K562 (cell line): ENCODE results near the gene TBXA2R.

Source experiments
- ASH1L ChIP-seq: fragments of 450-650 bp; IDR thresholded peaks from 2 replicates; pipeline ENCODE4 v1.6.1; 2018; ENCODE audit warnings: borderline replicate concordance, mild to moderate bottlenecking, low read depth; ENCODE audit not compliant: partially characterized antibody
- CEBPZ ChIP-seq: fragments of 150-350 bp; IDR thresholded peaks from 2 replicates; pipeline ENCODE4 v1.6.1; 2014; ENCODE audit warnings: low read depth, mild to moderate bottlenecking, low read length, borderline replicate concordance
- CREM ChIP-seq: IDR thresholded peaks from 2 replicates; pipeline ENCODE4 v1.6.1; 2014; ENCODE audit warnings: antibody characterized with exemption, low read depth
- CTCF ChIP-seq, 3 experiments: IDR thresholded peaks in 2 of 3; conservative IDR thresholded peaks in 1 of 3; 2 replicates each; pipeline ENCODE4 v1.5.1; 2011 to 2012; ENCODE audit warnings: low read length in 3 of 3, mild to moderate bottlenecking in 3 of 3, control low read depth in 2 of 3, improper control_type of control experiment in 1 of 3, inconsistent platforms in 1 of 3, low read depth in 1 of 3, mixed read lengths in 1 of 3, moderate library complexity in 1 of 3; ENCODE audit not compliant: insufficient read depth in 2 of 3
- EZH2 ChIP-seq: IDR thresholded peaks from 2 replicates; pipeline ENCODE4 v1.6.1; 2012; ENCODE audit warnings: low read depth, mild to moderate bottlenecking, inconsistent platforms, low read length, borderline replicate concordance
- FOSL1 ChIP-seq: fragments of 200-800 bp; sonication (Bioruptor generic); conservative IDR thresholded peaks from 2 replicates; pipeline ENCODE4 v1.6.1; 2016; ENCODE audit warnings: missing genetic modification characterization, missing compliant biosample characterization
- MTA1 ChIP-seq: fragments of 450-650 bp; IDR thresholded peaks from 2 replicates; pipeline ENCODE4 v1.6.1; 2017; ENCODE audit warnings: borderline replicate concordance
- NFRKB ChIP-seq: fragments of 450-650 bp; IDR thresholded peaks from 2 replicates; pipeline ENCODE4 v1.6.1; 2016; ENCODE audit warnings: low read depth
- NONO ChIP-seq, 2 experiments: fragments of 200-400 bp in 1 of 2; fragments of 450-650 bp in 1 of 2; formaldehyde crosslinking in 1 of 2; IDR thresholded peaks; 2 replicates each; pipeline ENCODE4 v1.6.1; 2017; ENCODE audit warnings: low read depth in 2 of 2, mild to moderate bottlenecking in 2 of 2, moderate library complexity in 2 of 2, low read length in 1 of 2
- POLR2A ChIP-seq: fragments of 450-650 bp; conservative IDR thresholded peaks from 2 replicates; pipeline ENCODE4 v1.6.1; 2016
- POLR2AphosphoS5 ChIP-seq: IDR thresholded peaks from 2 replicates; pipeline ENCODE4 v1.6.1; 2011; ENCODE audit warnings: mild to moderate bottlenecking, low read depth, low read length, moderate library complexity; ENCODE audit not compliant: control insufficient read depth, insufficient read depth
- RAD21 ChIP-seq, 2 experiments: fragments of 250-450 bp in 1 of 2; fragments of 450-650 bp in 1 of 2; sonication (Bioruptor Pico) in 1 of 2; formaldehyde crosslinking in 1 of 2; IDR thresholded peaks in 1 of 2; conservative IDR thresholded peaks in 1 of 2; 2 replicates each; pipeline versions ENCODE4 v1.4.0 to v1.8.0; 2020 to 2022; ENCODE audit warnings: mild to moderate bottlenecking in 2 of 2, moderate library complexity in 1 of 2
- RB1 ChIP-seq: fragments of 450-650 bp; IDR thresholded peaks from 2 replicates; pipeline ENCODE4 v1.6.1; 2017; ENCODE audit warnings: low read depth, mild to moderate bottlenecking
- ZFP1 ChIP-seq: fragments of 450-650 bp; formaldehyde crosslinking; IDR thresholded peaks from 2 replicates; pipeline ENCODE4 v1.4.0; 2020; ENCODE audit warnings: mild to moderate bottlenecking, mixed read lengths

GRCh38 chr19:3641515-3642269 lies 35.0 kb upstream of the TBXA2R start:
- TF ChIP-seq POLR2AphosphoS5, result no peak
- TF ChIP-seq EZH2, result no peak
- no peak for TF ChIP-seq NFRKB
- TF ChIP-seq CEBPZ, result no peak
- no peak for TF ChIP-seq CREM
- no peak for TF ChIP-seq NONO (IDR thresholded peaks at IDR 0.05; ENCODE audit: low read depth in 2 of 2, low read length in 1 of 2)
- no peak for TF ChIP-seq FOSL1 (tag)
- no peak for TF ChIP-seq RAD21 (CRISPR knock-in tag; conservative IDR thresholded peaks at IDR 0.05 in 1 of 2, IDR thresholded peaks at IDR 0.05 in 1 of 2)
- TF ChIP-seq ZFP1 (CRISPR knock-in tag), result no peak
- TF ChIP-seq MTA1, result no peak
- no peak for TF ChIP-seq POLR2A
- no peak for TF ChIP-seq RB1
- TF ChIP-seq CTCF (IDR thresholded peaks at IDR 0.05 in 2 of 3, conservative IDR thresholded peaks at IDR 0.05 in 1 of 3; ENCODE audit: insufficient read depth in 2 of 3, low read depth in 1 of 3, low read length in 3 of 3), result no peak
- TF ChIP-seq ASH1L, result no peak
